Transverse colon (tissue), 4 donors: ENCODE measurements around the gene PRCD. TPM values are rescaled to one million over a fixed set of nuclear protein-coding genes. Genes with fewer than 3 reads are reported as not detected.

Source experiments
- DNase-seq: peaks from one replicate; pipeline ENCODE4 v3.0.0-alpha.2; 2019
- H3K27ac ChIP-seq, 4 donors: fragments of 200-600 bp; sonication (generic); 2 replicates each; pipeline ENCODE4 v1.5.1; 2016 to 2018; ENCODE audit warnings: inconsistent platforms in 4 of 4
- H3K27me3 ChIP-seq: fragments of 200-600 bp; sonication (generic); 2 replicates; pipeline ENCODE4 v1.5.1; 2017; ENCODE audit warnings: inconsistent platforms
- H3K36me3 ChIP-seq, 4 donors: fragments of 200-600 bp; sonication (generic); 2 replicates each; pipeline ENCODE4 v1.5.1; 2017 to 2019; ENCODE audit warnings: inconsistent platforms in 4 of 4
- H3K4me1 ChIP-seq, 4 donors: fragments of 200-600 bp; sonication (generic); 2 replicates each; pipeline ENCODE4 v1.5.1; 2017 to 2020; ENCODE audit warnings: inconsistent platforms in 4 of 4
- H3K4me3 ChIP-seq, 4 donors: fragments of 200-600 bp; sonication (generic); 1 replicate in 1 of 4; 2 replicates in 3 of 4; pipeline versions ENCODE4 v1.5.1 to v1.6.1; 2017 to 2019; ENCODE audit warnings: inconsistent platforms in 4 of 4
- H3K9me3 ChIP-seq, 2 donors: fragments of 200-600 bp; sonication (generic); 2 replicates each; pipeline ENCODE4 v1.5.1; 2017 to 2019; ENCODE audit warnings: inconsistent platforms in 2 of 2
- EP300 ChIP-seq: sonication (generic); formaldehyde crosslinking; IDR thresholded peaks from one replicate; pipeline ENCODE4 v1.6.1; 2017; ENCODE audit warnings: antibody characterized with exemption, low read depth
- POLR2A ChIP-seq: fragments of 450-650 bp; IDR thresholded peaks from one replicate; pipeline ENCODE4 v1.6.1; 2016; ENCODE audit warnings: antibody characterized with exemption, mild to moderate bottlenecking, moderate library complexity
- POLR2AphosphoS5 ChIP-seq, 3 donors: sonication (generic); formaldehyde crosslinking; IDR thresholded peaks; one replicate each; pipeline ENCODE4 v1.6.1; 2016; ENCODE audit warnings: antibody characterized with exemption in 3 of 3
- WGBS, 2 donors: methylation state at CpG; one replicate each; pipeline ENCODE4 v1.1.5; 2018; ENCODE audit warnings: low coverage in 1 of 2; 5-methylcytosine and 5-hydroxymethylcytosine counted together
- in situ Hi-C, 4 donors: fragments of 200-750 bp; cut with MboI; loops; one replicate each; pipeline versions ENCODE4 v1.15.0 to v1.15.1; 2017; ENCODE audit warnings: low sequenced_read_pairs in 3 of 4, low pct_ligation_motif_present in 1 of 4, low pct_unique_long_range_greater_than_20kb in 1 of 4
- intact Hi-C: fragments of 100-400 bp; cut with DNase I; formaldehyde crosslinking; loops from one replicate; pipeline ENCODE4 v1.15.1; 2023; ENCODE audit warnings: low total_unique reads
- total RNA-seq, 4 donors: library from RNA; depleted of rRNA; stranded (reverse); fragments of >200 nt; gene quantifications; one replicate each; pipeline ENCODE4 v1.1.0, GENCODE V29; 2016
- TF ChIP-seq, protein P1 (sequence below), 5 experiments: fragments of 200-600 bp in 3 of 5; fragments of 450-650 bp in 2 of 5; sonication (generic) in 3 of 5; IDR thresholded peaks; 1 replicate in 2 of 5; 2 replicates in 3 of 5; pipeline ENCODE4 v1.5.1; 2016 to 2017; ENCODE audit warnings: antibody characterized with exemption in 5 of 5, inconsistent platforms in 3 of 5, mild to moderate bottlenecking in 2 of 5, moderate library complexity in 1 of 5

The PRCD gene
- total RNA-seq, 4 donors from 2014 or later, result 0.64 to 6.8 TPM; not detected in 2

- Histone ChIP-seq H3K4me1 (peaks cover 24 to 61% (median 41%) of the 10 kb centered on the region in 4 donors), H3K36me3 (no peaks in the 10 kb centered on the region), H3K27me3 (no peaks in the 10 kb centered on the region), H3K9me3 (no peaks in the 10 kb centered on the region), H3K4me3 (peak overlapping the region in 1 of 4 donors; percentile 6), H3K27ac (peak overlapping the region; percentile 80 to 87 (median 85))
- in situ Hi-C loops, result no loop called here
- DNase-seq, result no peak
- TF ChIP-seq EP300 (no peak), POLR2AphosphoS5 (IDR thresholded peaks at IDR 0.05) (no peak), POLR2A (no peak)
- TF ChIP-seq, protein P1, sequence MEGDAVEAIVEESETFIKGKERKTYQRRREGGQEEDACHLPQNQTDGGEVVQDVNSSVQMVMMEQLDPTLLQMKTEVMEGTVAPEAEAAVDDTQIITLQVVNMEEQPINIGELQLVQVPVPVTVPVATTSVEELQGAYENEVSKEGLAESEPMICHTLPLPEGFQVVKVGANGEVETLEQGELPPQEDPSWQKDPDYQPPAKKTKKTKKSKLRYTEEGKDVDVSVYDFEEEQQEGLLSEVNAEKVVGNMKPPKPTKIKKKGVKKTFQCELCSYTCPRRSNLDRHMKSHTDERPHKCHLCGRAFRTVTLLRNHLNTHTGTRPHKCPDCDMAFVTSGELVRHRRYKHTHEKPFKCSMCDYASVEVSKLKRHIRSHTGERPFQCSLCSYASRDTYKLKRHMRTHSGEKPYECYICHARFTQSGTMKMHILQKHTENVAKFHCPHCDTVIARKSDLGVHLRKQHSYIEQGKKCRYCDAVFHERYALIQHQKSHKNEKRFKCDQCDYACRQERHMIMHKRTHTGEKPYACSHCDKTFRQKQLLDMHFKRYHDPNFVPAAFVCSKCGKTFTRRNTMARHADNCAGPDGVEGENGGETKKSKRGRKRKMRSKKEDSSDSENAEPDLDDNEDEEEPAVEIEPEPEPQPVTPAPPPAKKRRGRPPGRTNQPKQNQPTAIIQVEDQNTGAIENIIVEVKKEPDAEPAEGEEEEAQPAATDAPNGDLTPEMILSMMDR (IDR thresholded peaks at IDR 0.05), result no peak
- intact Hi-C loops, result no loop called here
- WGBS, 2 donors, result 58% methylated on average over 2 of the region's 2 CpGs; no CpG with 5 or more reads in 1 of the 2 donors
Measured at GRCh38 chr17:76497699-76497978, 42.2 kb upstream of the PRCD start.

DNA sequence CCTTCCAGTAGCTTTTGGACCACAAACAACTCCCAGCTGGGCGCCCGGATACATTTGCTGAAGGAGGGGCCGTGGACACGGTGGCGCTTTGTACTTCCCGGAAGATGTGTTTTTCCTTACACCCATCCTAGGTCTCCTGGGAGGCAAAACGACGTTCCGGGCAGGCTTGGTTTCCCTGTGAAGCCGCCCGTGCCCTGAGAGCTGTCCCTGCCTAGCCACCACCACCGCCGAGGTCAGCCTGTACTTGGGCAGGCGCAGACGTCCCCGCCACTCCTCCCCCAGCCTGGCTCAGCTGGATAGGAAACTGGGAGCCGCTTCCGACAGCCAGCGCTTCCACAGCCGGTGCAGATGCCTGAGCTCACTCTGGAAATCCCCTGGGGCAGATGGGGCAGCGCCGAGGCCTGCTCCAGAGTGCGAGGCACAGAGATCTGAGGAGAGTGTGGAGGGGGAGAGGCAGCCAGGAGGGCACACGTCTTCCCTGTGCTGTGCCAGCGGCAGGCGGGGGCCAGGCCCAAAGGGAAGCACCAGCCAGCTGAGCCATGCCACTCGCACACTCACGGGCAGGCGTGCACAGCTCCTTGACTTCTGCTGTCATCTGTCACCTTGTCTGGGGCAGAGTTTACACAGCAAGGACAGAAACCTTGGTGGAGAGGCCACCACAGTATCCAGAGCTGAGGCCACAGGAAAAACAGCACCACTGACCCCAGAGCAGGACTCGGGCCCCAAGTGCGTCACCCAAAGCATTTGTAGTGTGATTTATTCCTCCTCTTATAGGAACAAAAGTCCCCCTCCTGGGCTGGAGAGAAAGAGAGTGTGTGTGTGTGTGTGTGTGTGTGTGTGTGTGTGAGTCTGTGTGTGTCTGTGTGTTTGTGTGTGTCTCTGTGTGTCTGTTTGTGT lies 41.6 kb upstream of the PRCD start:
- no peaks in the 10 kb centered on the region for H3K36me3 ChIP-seq
- in situ Hi-C loops, result no loop called here
- peaks cover 18 to 55% (median 35%) of the 10 kb centered on the region in 4 donors for H3K4me1 ChIP-seq
- intact Hi-C loops, result no loop called here
- peak; percentile 60 for DNase-seq
- peak overlapping the region; percentile 80 to 87 (median 85) for H3K27ac ChIP-seq
- H3K4me3 ChIP-seq, result peak overlapping the region in 2 of 4 donors; percentile 6 to 20
- TF ChIP-seq POLR2A (peak; percentile 35), EP300 (no peak), POLR2AphosphoS5 (IDR thresholded peaks at IDR 0.05) (peak in 2 of 3 donors; percentile 15 to 21)
- TF ChIP-seq, protein P1 (IDR thresholded peaks at IDR 0.05), result no peak
- H3K27me3 ChIP-seq, result no peaks in the 10 kb centered on the region
- WGBS, 2 donors, result 38% methylated on average over 31 of the region's 31 CpGs; no CpG with 5 or more reads in 1 of the 2 donors
- H3K9me3 ChIP-seq, result no peaks in the 10 kb centered on the region

- H3K27ac ChIP-seq, result peak overlapping the region; percentile 80 to 87 (median 85)
- peak overlapping the region in 1 of 4 donors; percentile 69 for H3K4me3 ChIP-seq
- intact Hi-C loops, result no loop called here
- peaks cover 15 to 49% (median 29%) of the 10 kb centered on the region in 4 donors for H3K4me1 ChIP-seq
- no peak for DNase-seq
- no peaks in the 10 kb centered on the region for H3K9me3 ChIP-seq
- no peaks in the 10 kb centered on the region for H3K27me3 ChIP-seq
- in situ Hi-C loops, result no loop called here
- TF ChIP-seq, protein P1 (IDR thresholded peaks at IDR 0.05), result peak in 1 of 5 experiments; percentile 17
- TF ChIP-seq EP300, result no peak
- no peak for TF ChIP-seq POLR2AphosphoS5 (IDR thresholded peaks at IDR 0.05)
- no peak for TF ChIP-seq POLR2A
- no peaks in the 10 kb centered on the region for H3K36me3 ChIP-seq
- WGBS, 2 donors, result 61% methylated on average over 4 of the region's 4 CpGs; no CpG with 5 or more reads in 1 of the 2 donors
Measured at GRCh38 chr17:76498876-76499251, 41.0 kb upstream of the PRCD start.

DNA sequence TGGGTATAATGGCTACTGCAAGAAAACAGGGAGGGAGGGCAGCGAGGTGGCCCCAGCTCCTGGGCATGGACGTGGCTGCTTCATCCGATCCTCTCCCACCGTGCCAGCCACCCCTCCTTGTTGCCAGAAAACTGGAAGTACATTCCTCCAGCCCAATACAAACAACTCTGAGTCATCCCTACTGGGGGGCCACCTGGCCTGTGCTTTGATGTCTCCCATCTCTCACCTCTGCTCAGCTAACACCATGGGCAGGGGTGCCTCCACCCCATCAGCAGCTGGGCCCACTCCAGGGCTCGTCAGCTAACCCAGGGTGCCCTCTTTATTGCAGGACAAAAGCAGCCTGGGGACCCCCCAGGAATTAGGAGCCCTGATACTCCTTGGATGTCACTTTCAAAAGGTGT lies 40.6 kb upstream of the PRCD start:
- intact Hi-C loops (no loop called here), in situ Hi-C loops (no loop called here)
- peak overlapping the region in 2 of 4 donors; percentile 69 to 75 for H3K4me3 ChIP-seq
- peaks cover 15 to 45% (median 25%) of the 10 kb centered on the region in 4 donors for H3K4me1 ChIP-seq
- TF ChIP-seq POLR2A (peak; percentile 9), EP300 (no peak)
- WGBS, 2 donors, result 61% methylated on average over 5 of the region's 5 CpGs; no CpG with 5 or more reads in 1 of the 2 donors
- H3K27ac ChIP-seq, result peak overlapping the region; percentile 80 to 87 (median 85)
- DNase-seq, result no peak
- H3K27me3 ChIP-seq, result no peaks in the 10 kb centered on the region
- no peaks in the 10 kb centered on the region for H3K36me3 ChIP-seq
- H3K9me3 ChIP-seq, result no peaks in the 10 kb centered on the region
